SK-N-SH treated with all-trans-retinoic acid at 6 μM for 48 hours (cell line): Measurements from ENCODE around the gene DDX42.

Source experiments
- ATAC-seq: fragments of 200-7000 bp; cut with Tn5 transposase; 3 replicates; pipeline ENCODE4 v1.9.1; 2020; ENCODE audit warnings: mild to moderate bottlenecking, moderate library complexity
- ARNTL ChIP-seq: fragments of 450-650 bp; formaldehyde crosslinking; IDR thresholded peaks from 2 replicates; pipeline ENCODE4 v1.5.0; 2020; ENCODE audit warnings: low read depth, mild to moderate bottlenecking, moderate library complexity, borderline replicate concordance
- BACH2 ChIP-seq: fragments of 250-450 bp; sonication (Bioruptor Pico); IDR thresholded peaks from 2 replicates; pipeline ENCODE4 v1.9.0; 2021; ENCODE audit warnings: mild to moderate bottlenecking, borderline replicate concordance
- CREB5 ChIP-seq: fragments of 250-450 bp; sonication (Bioruptor Pico); IDR thresholded peaks from 2 replicates; pipeline ENCODE4 v1.5.1; 2020; ENCODE audit warnings: low read depth, mild to moderate bottlenecking, moderate library complexity
- CSRNP3 ChIP-seq: fragments of 250-450 bp; sonication (Bioruptor Pico); IDR thresholded peaks from 2 replicates; pipeline ENCODE4 v1.5.1; 2021; ENCODE audit warnings: mild to moderate bottlenecking, moderate library complexity
- GLIS3 ChIP-seq: fragments of 250-450 bp; sonication (Bioruptor Pico); IDR thresholded peaks from 2 replicates; pipeline ENCODE4 v1.5.0; 2020; ENCODE audit warnings: mild to moderate bottlenecking, moderate library complexity
- ISL1 ChIP-seq: fragments of 250-450 bp; sonication (Bioruptor Pico); IDR thresholded peaks from 2 replicates; pipeline ENCODE4 v2.1.2; 2022; ENCODE audit warnings: mild to moderate bottlenecking, moderate library complexity
- OSR1 ChIP-seq: fragments of 250-450 bp; sonication (Bioruptor Pico); IDR thresholded peaks from 2 replicates; pipeline ENCODE4 v1.8.0; 2022; ENCODE audit warnings: moderate library complexity, mild to moderate bottlenecking, inconsistent platforms
- RARB ChIP-seq: fragments of 250-450 bp; sonication (Bioruptor Pico); IDR thresholded peaks from 2 replicates; pipeline ENCODE4 v1.8.0; 2021; ENCODE audit warnings: mild to moderate bottlenecking, moderate library complexity
- SNAI2 ChIP-seq: fragments of 250-450 bp; sonication (Bioruptor Pico); IDR thresholded peaks from 2 replicates; pipeline ENCODE4 v1.5.0; 2020; ENCODE audit warnings: mild to moderate bottlenecking, moderate library complexity
- TCF4 ChIP-seq: fragments of 250-450 bp; sonication (Bioruptor Pico); IDR thresholded peaks from 2 replicates; pipeline ENCODE4 v1.8.0; 2021; ENCODE audit warnings: mild to moderate bottlenecking, moderate library complexity, borderline replicate concordance
- ZC3H10 ChIP-seq: fragments of 250-450 bp; sonication (Bioruptor Pico); IDR thresholded peaks from 2 replicates; pipeline ENCODE4 v1.5.1; 2021; ENCODE audit warnings: mild to moderate bottlenecking, moderate library complexity
- ZFP3 ChIP-seq: fragments of 250-450 bp; sonication (Bioruptor Pico); IDR thresholded peaks from 2 replicates; pipeline ENCODE4 v1.5.0; 2020; ENCODE audit warnings: mild to moderate bottlenecking, moderate library complexity
- ZFP30 ChIP-seq: fragments of 450-650 bp; formaldehyde crosslinking; IDR thresholded peaks from 2 replicates; pipeline ENCODE4 v1.5.0; 2022; ENCODE audit warnings: mild to moderate bottlenecking, moderate library complexity
- ZNF70 ChIP-seq: fragments of 450-650 bp; formaldehyde crosslinking; IDR thresholded peaks from 2 replicates; pipeline ENCODE4 v1.5.0; 2020; ENCODE audit warnings: mild to moderate bottlenecking, moderate library complexity
- ZNF8 ChIP-seq: fragments of 450-650 bp; formaldehyde crosslinking; IDR thresholded peaks from 2 replicates; pipeline ENCODE4 v1.5.0; 2020; ENCODE audit warnings: mild to moderate bottlenecking, moderate library complexity
- TF ChIP-seq, protein P1 (sequence below): fragments of 250-450 bp; sonication (Bioruptor Pico); IDR thresholded peaks from 2 replicates; pipeline ENCODE4 v1.8.0; 2020; ENCODE audit warnings: mild to moderate bottlenecking, moderate library complexity, borderline replicate concordance
- TF ChIP-seq, protein P2 (sequence below): fragments of 250-450 bp; sonication (Bioruptor Pico); IDR thresholded peaks from 2 replicates; pipeline ENCODE4 v1.8.0; 2021; ENCODE audit warnings: low read depth, mild to moderate bottlenecking, moderate library complexity, borderline replicate concordance

Gene DDX42

GRCh38 chr17:63819131-63819530 is 45.2 kb downstream of the DDX42 start:
- no peak for TF ChIP-seq ISL1 (CRISPR knock-in tag)
- no peak for TF ChIP-seq CSRNP3
- TF ChIP-seq CREB5 (CRISPR knock-in tag), result no peak
- TF ChIP-seq ZNF8, result no peak
- no peak for TF ChIP-seq ZNF70 (CRISPR knock-in tag)
- TF ChIP-seq ZFP3 (CRISPR knock-in tag), result no peak
- no peak for TF ChIP-seq RARB
- TF ChIP-seq TCF4 (CRISPR knock-in tag), result no peak
- TF ChIP-seq SNAI2 (CRISPR knock-in tag), result no peak
- TF ChIP-seq BACH2 (CRISPR knock-in tag), result no peak
- no peak for ATAC-seq

DNA sequence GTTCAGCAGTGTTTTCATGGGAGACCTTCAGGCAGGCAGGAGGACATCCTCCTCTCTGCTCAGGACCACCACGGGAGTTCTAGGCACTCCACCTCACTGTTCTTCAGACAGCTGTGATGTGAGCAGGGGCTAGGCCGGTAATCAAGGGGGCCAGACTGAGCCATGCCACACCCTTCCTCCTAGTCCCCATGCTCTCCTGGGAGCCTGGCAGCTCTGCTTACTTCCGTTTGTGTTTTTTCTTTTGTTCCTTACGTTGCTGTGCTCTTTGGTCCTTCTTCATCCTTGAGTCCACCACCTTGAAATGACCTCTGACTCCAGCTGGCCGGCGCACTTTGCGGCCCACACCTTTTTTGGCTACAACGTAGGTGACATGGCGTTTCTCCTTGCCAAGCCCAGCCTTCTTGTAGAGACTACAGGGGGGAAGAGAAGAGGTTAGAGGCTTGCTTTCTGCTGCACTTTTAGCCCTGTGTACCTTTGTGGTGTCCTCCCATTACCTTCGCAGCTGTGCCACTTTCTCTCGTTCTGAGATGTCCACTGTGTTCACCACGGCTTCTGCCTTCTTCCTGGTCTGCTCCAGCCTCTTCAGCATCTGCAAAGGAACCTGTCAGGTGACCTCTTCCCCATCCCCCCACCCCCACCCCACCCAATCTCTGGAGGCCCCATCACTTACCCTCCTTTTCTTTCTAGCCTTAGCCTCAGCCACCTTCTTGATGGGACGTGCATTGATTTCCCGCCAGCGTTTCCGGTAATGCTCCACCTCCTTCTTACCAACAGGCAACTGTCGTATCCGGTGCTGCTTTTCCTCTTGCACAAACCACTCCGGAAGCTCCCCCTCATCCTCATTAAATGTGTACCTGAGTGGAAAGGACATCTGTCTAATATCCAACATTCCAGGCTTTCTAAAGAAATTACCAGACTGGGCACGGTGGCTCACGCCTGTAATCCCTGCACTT is 45.9 kb downstream of the DDX42 start:
- peak; percentile 3; the same call in 1 of the 3 replicates for ATAC-seq
- TF ChIP-seq CREB5 (CRISPR knock-in tag), result no peak
- 0 out of 2 replicates have a peak, but pooled peaks have one; percentile 54 for TF ChIP-seq GLIS3 (CRISPR knock-in tag)
- TF ChIP-seq, all 23 proteins: peak for 1

DNA sequence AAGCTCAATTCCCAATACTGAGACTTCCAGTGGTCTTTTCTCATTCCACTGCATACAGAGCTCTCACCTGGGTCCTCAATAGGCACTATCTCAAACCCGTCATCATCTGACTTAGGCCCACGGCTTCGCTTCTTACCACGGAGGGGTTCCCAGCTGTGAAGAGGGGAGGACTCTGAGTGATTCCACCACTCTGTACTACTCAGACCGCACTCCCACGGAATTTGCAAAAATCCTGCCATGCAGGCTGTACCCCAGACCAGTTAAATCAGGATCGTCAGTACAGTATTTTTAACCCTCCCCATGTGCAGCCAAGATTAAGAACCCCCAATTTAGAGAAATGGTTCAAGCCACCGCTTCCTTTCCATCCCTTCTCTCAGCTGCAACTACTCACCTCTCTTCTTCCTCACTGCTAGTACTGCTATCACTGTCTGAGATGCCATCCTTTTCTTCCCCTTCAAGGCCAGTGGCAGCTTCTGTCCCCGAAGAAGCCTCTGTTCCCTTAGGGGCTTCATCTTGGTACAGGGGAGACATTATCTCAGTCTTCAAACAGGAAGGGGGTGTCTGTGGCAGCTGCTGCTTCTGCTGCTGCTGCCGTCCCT is 47.1 kb downstream of the DDX42 start:
- no peak; the same call in 2 of the 3 replicates for ATAC-seq
- TF ChIP-seq, protein P1, sequence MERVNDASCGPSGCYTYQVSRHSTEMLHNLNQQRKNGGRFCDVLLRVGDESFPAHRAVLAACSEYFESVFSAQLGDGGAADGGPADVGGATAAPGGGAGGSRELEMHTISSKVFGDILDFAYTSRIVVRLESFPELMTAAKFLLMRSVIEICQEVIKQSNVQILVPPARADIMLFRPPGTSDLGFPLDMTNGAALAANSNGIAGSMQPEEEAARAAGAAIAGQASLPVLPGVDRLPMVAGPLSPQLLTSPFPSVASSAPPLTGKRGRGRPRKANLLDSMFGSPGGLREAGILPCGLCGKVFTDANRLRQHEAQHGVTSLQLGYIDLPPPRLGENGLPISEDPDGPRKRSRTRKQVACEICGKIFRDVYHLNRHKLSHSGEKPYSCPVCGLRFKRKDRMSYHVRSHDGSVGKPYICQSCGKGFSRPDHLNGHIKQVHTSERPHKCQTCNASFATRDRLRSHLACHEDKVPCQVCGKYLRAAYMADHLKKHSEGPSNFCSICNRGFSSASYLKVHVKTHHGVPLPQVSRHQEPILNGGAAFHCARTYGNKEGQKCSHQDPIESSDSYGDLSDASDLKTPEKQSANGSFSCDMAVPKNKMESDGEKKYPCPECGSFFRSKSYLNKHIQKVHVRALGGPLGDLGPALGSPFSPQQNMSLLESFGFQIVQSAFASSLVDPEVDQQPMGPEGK (CRISPR knock-in tag), result no peak
- TF ChIP-seq BACH2 (CRISPR knock-in tag) (no peak), ZFP30 (CRISPR knock-in tag) (no peak), ZC3H10 (CRISPR knock-in tag) (no peak), OSR1 (no peak), ISL1 (CRISPR knock-in tag) (no peak), CSRNP3 (no peak), GLIS3 (CRISPR knock-in tag) (no peak)
- TF ChIP-seq, protein P2, sequence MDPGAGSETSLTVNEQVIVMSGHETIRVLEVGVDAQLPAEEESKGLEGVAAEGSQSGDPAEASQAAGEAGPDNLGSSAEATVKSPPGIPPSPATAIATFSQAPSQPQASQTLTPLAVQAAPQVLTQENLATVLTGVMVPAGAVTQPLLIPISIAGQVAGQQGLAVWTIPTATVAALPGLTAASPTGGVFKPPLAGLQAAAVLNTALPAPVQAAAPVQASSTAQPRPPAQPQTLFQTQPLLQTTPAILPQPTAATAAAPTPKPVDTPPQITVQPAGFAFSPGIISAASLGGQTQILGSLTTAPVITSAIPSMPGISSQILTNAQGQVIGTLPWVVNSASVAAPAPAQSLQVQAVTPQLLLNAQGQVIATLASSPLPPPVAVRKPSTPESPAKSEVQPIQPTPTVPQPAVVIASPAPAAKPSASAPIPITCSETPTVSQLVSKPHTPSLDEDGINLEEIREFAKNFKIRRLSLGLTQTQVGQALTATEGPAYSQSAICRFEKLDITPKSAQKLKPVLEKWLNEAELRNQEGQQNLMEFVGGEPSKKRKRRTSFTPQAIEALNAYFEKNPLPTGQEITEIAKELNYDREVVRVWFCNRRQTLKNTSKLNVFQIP (CRISPR knock-in tag), result no peak

DNA sequence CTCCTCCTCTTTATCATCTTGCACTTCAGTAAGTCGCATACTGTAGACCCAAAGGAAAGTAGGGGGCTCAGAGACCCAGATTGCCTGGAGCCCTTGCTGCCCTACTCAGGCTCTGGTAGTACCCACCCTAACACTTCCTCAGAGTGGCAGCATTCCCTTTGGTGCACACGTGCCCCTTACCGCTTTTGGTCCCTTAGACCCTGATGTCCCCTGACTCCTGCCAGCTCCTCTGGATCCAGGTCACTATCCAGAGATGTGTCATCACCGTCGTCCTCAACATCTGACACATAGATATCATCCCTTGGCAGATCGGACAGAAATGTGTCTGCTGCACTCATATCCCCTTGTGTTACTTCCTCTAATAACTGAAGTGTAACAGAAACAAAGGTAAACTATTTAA is 47.8 kb downstream of the DDX42 start:
- ATAC-seq, result no peak

More for the DNA sequence above, 47.8 kb downstream of the DDX42 start:
- TF ChIP-seq ARNTL (no peak), ZC3H10 (CRISPR knock-in tag) (no peak), ZNF70 (CRISPR knock-in tag) (no peak)
- TF ChIP-seq, protein P1 (CRISPR knock-in tag), result no peak
- TF ChIP-seq, all 23 proteins: peak for 0
